Measurements from ENCODE around the gene SUFU. TPM values are rescaled to one million over a fixed set of nuclear protein-coding genes. Genes with fewer than 3 reads are reported as not detected.

SUFU gene
- total RNA-seq, 1 donor from 2014 or later: 12.5 TPM

GRCh38 chr10:102550636-102551210 lies 47.0 kb downstream of the SUFU start:
- no peak for DNase-seq (ENCODE audit: extremely low spot score in 2 of 2)
- Histone ChIP-seq H3K9me3 (no peaks in the 10 kb centered on the region), H3K27ac (no peak overlapping the region), H3K4me1 (peaks cover 24% of the 10 kb centered on the region), H3K4me3 (no peak overlapping the region), H3K27me3 (no peaks in the 10 kb centered on the region), H3K36me3 (peaks cover 0 to 6% of the 10 kb centered on the region in 2 donors)
- intact Hi-C loops (cut with DNase I): no loop called here
- no peak for TF ChIP-seq CTCF (IDR thresholded peaks at IDR 0.05)
- TF ChIP-seq POLR2A (IDR thresholded peaks at IDR 0.05): no peak
- no peak for TF ChIP-seq POLR2AphosphoS5 (IDR thresholded peaks at IDR 0.05; ENCODE audit: insufficient read depth in 1 of 2, low read depth in 1 of 2)

- peaks cover 18% of the 10 kb centered on the region for H3K4me1 ChIP-seq
- no peak overlapping the region for H3K4me3 ChIP-seq
- no peaks in the 10 kb centered on the region for H3K9me3 ChIP-seq
- H3K27me3 ChIP-seq: no peaks in the 10 kb centered on the region
- H3K27ac ChIP-seq: no peak overlapping the region
- no peak for DNase-seq (ENCODE audit: extremely low spot score in 2 of 2)
- TF ChIP-seq CTCF (IDR thresholded peaks at IDR 0.05) (no peak), POLR2A (IDR thresholded peaks at IDR 0.05) (no peak)
- H3K36me3 ChIP-seq: peaks cover 0 to 6% of the 10 kb centered on the region in 2 donors
- intact Hi-C loops (cut with DNase I): no loop called here
Measured at GRCh38 chr10:102552533-102552932, 48.8 kb downstream of the SUFU start.

GRCh38 chr10:102553771-102554170 lies 50.0 kb downstream of the SUFU start:
- Histone ChIP-seq H3K27me3 (no peaks in the 10 kb centered on the region), H3K4me3 (no peak overlapping the region), H3K27ac (no peak overlapping the region), H3K36me3 (peaks cover 0 to 6% of the 10 kb centered on the region in 2 donors), H3K4me1 (peaks cover 18% of the 10 kb centered on the region), H3K9me3 (no peaks in the 10 kb centered on the region)
- no peak for DNase-seq (ENCODE audit: extremely low spot score in 2 of 2)
- no peak for TF ChIP-seq POLR2AphosphoS5 (IDR thresholded peaks at IDR 0.05; ENCODE audit: insufficient read depth in 1 of 2, low read depth in 1 of 2)
- TF ChIP-seq CTCF (IDR thresholded peaks at IDR 0.05): no peak
- TF ChIP-seq POLR2A (IDR thresholded peaks at IDR 0.05): no peak
- intact Hi-C loops (cut with DNase I): no loop called here

- H3K4me3 ChIP-seq: no peak overlapping the region
- no peaks in the 10 kb centered on the region for H3K9me3 ChIP-seq
- intact Hi-C loops (cut with DNase I): no loop called here
- H3K36me3 ChIP-seq: peaks cover 0 to 6% of the 10 kb centered on the region in 2 donors
- no peak overlapping the region for H3K27ac ChIP-seq
- no peak for DNase-seq (ENCODE audit: extremely low spot score in 2 of 2)
- no peaks in the 10 kb centered on the region for H3K27me3 ChIP-seq
- TF ChIP-seq POLR2A (IDR thresholded peaks at IDR 0.05): no peak
- no peak for TF ChIP-seq POLR2AphosphoS5 (IDR thresholded peaks at IDR 0.05; ENCODE audit: insufficient read depth in 1 of 2, low read depth in 1 of 2)
- TF ChIP-seq CTCF (IDR thresholded peaks at IDR 0.05): no peak
- peaks cover 18% of the 10 kb centered on the region for H3K4me1 ChIP-seq
Measured at GRCh38 chr10:102554531-102554930, 50.8 kb downstream of the SUFU start.

- Histone ChIP-seq H3K4me1 (peaks cover 18% of the 10 kb centered on the region), H3K36me3 (peaks cover 0 to 4% of the 10 kb centered on the region in 2 donors), H3K27me3 (no peaks in the 10 kb centered on the region), H3K27ac (no peak overlapping the region), H3K4me3 (no peak overlapping the region), H3K9me3 (no peaks in the 10 kb centered on the region)
- TF ChIP-seq CTCF (IDR thresholded peaks at IDR 0.05): no peak
- TF ChIP-seq POLR2AphosphoS5 (IDR thresholded peaks at IDR 0.05; ENCODE audit: insufficient read depth in 1 of 2, low read depth in 1 of 2): peak; percentile 16 to 73
- intact Hi-C loops (cut with DNase I): no loop called here
- peak in 1 of 2 donors; percentile 55 for DNase-seq (ENCODE audit: extremely low spot score in 2 of 2)
Measured at GRCh38 chr10:102555781-102556328, 52.1 kb downstream of the SUFU start.

Measured in vagina (tissue), 2 donors.